Sigmoid colon (tissue), 7 donors: ENCODE data around the gene ACOT13. TPM values are rescaled to one million over a fixed set of nuclear protein-coding genes. Genes with fewer than 3 reads are reported as not detected.
"Not testable (repeated sequence)": the region's sequence is repeated elsewhere in the genome, so short reads cannot be mapped to it uniquely, and the experiment has no call there.

Experiments
- DNase-seq: peaks from one replicate; pipeline ENCODE4 v3.0.0-alpha.2; 2019
- H3K27ac ChIP-seq, 4 donors: fragments of 200-600 bp; sonication (generic); one replicate each; pipeline ENCODE4 v1.5.1; 2016 to 2019; ENCODE audit warnings: mild to moderate bottlenecking in 1 of 4
- H3K27me3 ChIP-seq, 3 donors: fragments of 200-600 bp; sonication (generic); one replicate each; pipeline ENCODE4 v1.5.1; 2019; ENCODE audit warnings: mild to moderate bottlenecking in 1 of 3
- H3K36me3 ChIP-seq, 4 donors: fragments of 200-600 bp; sonication (generic); one replicate each; pipeline ENCODE4 v1.5.1; 2016 to 2019
- H3K4me1 ChIP-seq, 4 donors: fragments of 200-600 bp; sonication (generic); one replicate each; pipeline ENCODE4 v1.5.1; 2017 to 2019
- H3K4me3 ChIP-seq, 4 donors: fragments of 200-600 bp; sonication (generic); one replicate each; pipeline ENCODE4 v1.5.1; 2017 to 2019; ENCODE audit warnings: mild to moderate bottlenecking in 2 of 4, moderate library complexity in 1 of 4
- H3K9me3 ChIP-seq, 4 donors: fragments of 200-600 bp in 3 of 4; sonication (generic) in 3 of 4; one replicate each; pipeline versions ENCODE4 v1.5.1 to v1.6.1; 2013 to 2019
- CTCF ChIP-seq, 4 experiments: fragments of 450-650 bp in 3 of 4; fragments of 200-600 bp in 1 of 4; IDR thresholded peaks; one replicate each; pipeline ENCODE4 v1.5.1; 2016 to 2019; ENCODE audit warnings: antibody characterized with exemption in 4 of 4, mild to moderate bottlenecking in 3 of 4, moderate library complexity in 2 of 4
- EP300 ChIP-seq, 4 donors: sonication (generic); formaldehyde crosslinking; IDR thresholded peaks; one replicate each; pipeline ENCODE4 v1.6.1; 2017; ENCODE audit warnings: antibody characterized with exemption in 4 of 4
- POLR2A ChIP-seq, 2 donors: fragments of 450-650 bp; IDR thresholded peaks; one replicate each; pipeline ENCODE4 v1.6.1; 2016; ENCODE audit warnings: antibody characterized with exemption in 2 of 2, mild to moderate bottlenecking in 2 of 2, moderate library complexity in 2 of 2
- POLR2AphosphoS5 ChIP-seq, 4 donors: sonication (generic); formaldehyde crosslinking; IDR thresholded peaks; one replicate each; pipeline ENCODE4 v1.6.1; 2017; ENCODE audit warnings: antibody characterized with exemption in 4 of 4
- WGBS, 2 donors: extraction: QIAGEN DNeasy Blood & Tissue Kit; methylation state at CpG; one replicate each; pipeline ENCODE4 v1.1.7; 2013; 5-methylcytosine and 5-hydroxymethylcytosine counted together
- intact Hi-C: fragments of 100-400 bp; cut with DNase I; formaldehyde crosslinking; loops from one replicate; pipeline ENCODE4 v1.15.1; 2023
- polyA plus RNA-seq, 3 donors: library from polyadenylated mRNA; stranded (reverse); fragments of 200-250 nt; gene quantifications; one replicate each; pipeline ENCODE4 v1.2.3, GENCODE V29; 2013
- total RNA-seq, 4 donors: library from RNA; depleted of rRNA; stranded (reverse); fragments of >200 nt; gene quantifications; one replicate each; pipeline ENCODE4 v1.1.0, GENCODE V29; 2016
- donor health status: healthy with polysubstance abuse.
- donor health status: Bipolar disorder and iron deficiency.
- donor health status: healthy.

The ACOT13 gene
- total and polyA plus RNA-seq, 7 donors, result 5.3 to 48.6 (median 11.8) TPM

GRCh38 chr6:24630856-24631505, 35.9 kb upstream of the ACOT13 start:
- peaks cover 0 to 4% (median 0%) of the 10 kb centered on the region in 3 donors for H3K27me3 ChIP-seq
- H3K36me3 ChIP-seq, result no peaks in the 10 kb centered on the region
- intact Hi-C loops, result no loop called here
- no peak overlapping the region for H3K4me3 ChIP-seq
- no peaks in the 10 kb centered on the region for H3K9me3 ChIP-seq
- no peaks in the 10 kb centered on the region for H3K4me1 ChIP-seq
- no peak for DNase-seq
- TF ChIP-seq EP300 (IDR thresholded peaks at IDR 0.05) (no peak), CTCF (IDR thresholded peaks at IDR 0.05) (no peak), POLR2AphosphoS5 (IDR thresholded peaks at IDR 0.05) (no peak), POLR2A (IDR thresholded peaks at IDR 0.05) (no peak)
- no peak overlapping the region for H3K27ac ChIP-seq
- 55 to 65% methylated on average over 5 of the region's 5 CpGs for WGBS, 2 donors

- peaks cover 0 to 4% (median 0%) of the 10 kb centered on the region in 3 donors for H3K27me3 ChIP-seq
- no peaks in the 10 kb centered on the region for H3K36me3 ChIP-seq
- no peak overlapping the region for H3K27ac ChIP-seq
- no peak overlapping the region for H3K4me3 ChIP-seq
- no peak for DNase-seq
- no peaks in the 10 kb centered on the region for H3K9me3 ChIP-seq
- no peaks in the 10 kb centered on the region for H3K4me1 ChIP-seq
- WGBS, 2 donors, result 65 to 72% methylated on average over 5 of the region's 5 CpGs
- TF ChIP-seq POLR2A (IDR thresholded peaks at IDR 0.05) (no peak), EP300 (IDR thresholded peaks at IDR 0.05) (no peak), POLR2AphosphoS5 (IDR thresholded peaks at IDR 0.05) (no peak), CTCF (IDR thresholded peaks at IDR 0.05) (no peak)
- intact Hi-C loops, result no loop called here
These were observed 35.2 kb upstream of the ACOT13 start for GRCh38 chr6:24631671-24632070.

- peaks cover 0 to 2% (median 0%) of the 10 kb centered on the region in 4 donors for H3K9me3 ChIP-seq
- no peaks in the 10 kb centered on the region for H3K36me3 ChIP-seq
- TF ChIP-seq CTCF (IDR thresholded peaks at IDR 0.05) (no peak), POLR2A (IDR thresholded peaks at IDR 0.05) (no peak), POLR2AphosphoS5 (IDR thresholded peaks at IDR 0.05) (no peak), EP300 (IDR thresholded peaks at IDR 0.05) (no peak)
- 47 to 57% methylated on average over 1 of the region's 1 CpG for WGBS, 2 donors
- no peak overlapping the region for H3K27ac ChIP-seq
- H3K27me3 ChIP-seq, result peaks cover 0 to 4% (median 0%) of the 10 kb centered on the region in 3 donors
- H3K4me1 ChIP-seq, result no peaks in the 10 kb centered on the region
- DNase-seq, result no peak
- H3K4me3 ChIP-seq, result no peak overlapping the region
- intact Hi-C loops, result no loop called here
These were observed 34.3 kb upstream of the ACOT13 start for GRCh38 chr6:24632573-24632972.

- TF ChIP-seq POLR2AphosphoS5 (IDR thresholded peaks at IDR 0.05) (no peak), EP300 (IDR thresholded peaks at IDR 0.05) (no peak), POLR2A (IDR thresholded peaks at IDR 0.05) (no peak), CTCF (IDR thresholded peaks at IDR 0.05) (no peak)
- intact Hi-C loops, result no loop called here
- peaks cover 0 to 4% (median 0%) of the 10 kb centered on the region in 3 donors for H3K27me3 ChIP-seq
- H3K9me3 ChIP-seq, result peaks cover 0 to 2% (median 0%) of the 10 kb centered on the region in 4 donors
- H3K27ac ChIP-seq, result no peak overlapping the region
- DNase-seq, result no peak
- H3K36me3 ChIP-seq, result no peaks in the 10 kb centered on the region
- H3K4me1 ChIP-seq, result no peaks in the 10 kb centered on the region
- H3K4me3 ChIP-seq, result no peak overlapping the region
These were observed 30.2 kb upstream of the ACOT13 start for GRCh38 chr6:24636681-24637080.

GRCh38 chr6:24640166-24640565, 26.7 kb upstream of the ACOT13 start:
- DNase-seq, result no peak
- TF ChIP-seq POLR2A (IDR thresholded peaks at IDR 0.05), result no peak
- TF ChIP-seq CTCF (IDR thresholded peaks at IDR 0.05), result no peak
- TF ChIP-seq POLR2AphosphoS5 (IDR thresholded peaks at IDR 0.05), result no peak
- TF ChIP-seq EP300 (IDR thresholded peaks at IDR 0.05), result no peak
- Histone ChIP-seq H3K4me3 (no peak overlapping the region), H3K27ac (no peak overlapping the region), H3K4me1 (peaks cover 0 to 1% (median 0%) of the 10 kb centered on the region in 4 donors), H3K9me3 (peaks cover 0 to 2% (median 0%) of the 10 kb centered on the region in 4 donors), H3K27me3 (peaks cover 0 to 17% (median 0%) of the 10 kb centered on the region in 3 donors), H3K36me3 (no peaks in the 10 kb centered on the region)
- WGBS, 2 donors, result 94 to 98% methylated on average over 1 of the region's 1 CpG
- intact Hi-C loops, result no loop called here

GRCh38 chr6:24640631-24641030, 26.2 kb upstream of the ACOT13 start:
- H3K4me1 ChIP-seq, H3K36me3 ChIP-seq, H3K27ac ChIP-seq, DNase-seq, H3K4me3 ChIP-seq, H3K9me3 ChIP-seq, intact Hi-C loops: not testable (repeated sequence)
- WGBS, 2 donors, result 94 to 95% methylated on average over 5 of the region's 5 CpGs
- peaks cover 0 to 16% (median 0%) of the 10 kb centered on the region in 3 donors for H3K27me3 ChIP-seq
